ENCODE results near the gene CHN2. TPM values are rescaled to one million over a fixed set of nuclear protein-coding genes. Genes with fewer than 3 reads are reported as not detected.

The CHN2 gene
- total RNA-seq, 1 experiment from 2014 or later, result not detected

DNA sequence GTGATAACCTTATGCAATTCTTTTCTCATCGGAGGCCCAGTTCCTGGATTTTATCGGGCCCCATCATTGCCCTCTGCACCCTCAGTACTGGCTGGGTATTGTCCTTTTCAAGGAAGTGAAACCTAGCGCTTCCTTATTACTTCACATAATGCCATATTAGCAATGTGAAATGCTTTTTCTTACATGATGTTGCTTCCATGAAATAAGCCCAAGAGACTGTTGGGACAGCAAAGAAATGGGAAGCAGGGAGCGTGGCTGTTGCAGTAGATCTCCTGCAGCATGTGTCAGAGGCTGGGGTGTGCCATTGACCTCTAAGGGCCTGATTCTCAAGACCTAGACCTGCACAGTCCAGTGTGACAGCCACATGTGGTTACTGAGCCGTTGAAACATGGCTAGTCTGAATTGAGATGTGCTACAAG lies 8.1 kb downstream of the CHN2 start:
- H3K36me3 ChIP-seq (ENCODE audit: low read depth), result no peaks in the 10 kb centered on the region
- H4K20me1 ChIP-seq (ENCODE audit: insufficient read depth), result peaks cover 3% of the 10 kb centered on the region; the same call in 1 of the 2 replicates
- H3K4me1 ChIP-seq (replicated peaks; ENCODE audit: insufficient read depth), result peaks cover 6% of the 10 kb centered on the region
- H3K79me2 ChIP-seq (ENCODE audit: low read depth), result no peaks in the 10 kb centered on the region
- intact Hi-C loops (cut with micrococcal nuclease; ENCODE audit: unreplicated experiment), result no loop called here
- TF ChIP-seq, protein P1, sequence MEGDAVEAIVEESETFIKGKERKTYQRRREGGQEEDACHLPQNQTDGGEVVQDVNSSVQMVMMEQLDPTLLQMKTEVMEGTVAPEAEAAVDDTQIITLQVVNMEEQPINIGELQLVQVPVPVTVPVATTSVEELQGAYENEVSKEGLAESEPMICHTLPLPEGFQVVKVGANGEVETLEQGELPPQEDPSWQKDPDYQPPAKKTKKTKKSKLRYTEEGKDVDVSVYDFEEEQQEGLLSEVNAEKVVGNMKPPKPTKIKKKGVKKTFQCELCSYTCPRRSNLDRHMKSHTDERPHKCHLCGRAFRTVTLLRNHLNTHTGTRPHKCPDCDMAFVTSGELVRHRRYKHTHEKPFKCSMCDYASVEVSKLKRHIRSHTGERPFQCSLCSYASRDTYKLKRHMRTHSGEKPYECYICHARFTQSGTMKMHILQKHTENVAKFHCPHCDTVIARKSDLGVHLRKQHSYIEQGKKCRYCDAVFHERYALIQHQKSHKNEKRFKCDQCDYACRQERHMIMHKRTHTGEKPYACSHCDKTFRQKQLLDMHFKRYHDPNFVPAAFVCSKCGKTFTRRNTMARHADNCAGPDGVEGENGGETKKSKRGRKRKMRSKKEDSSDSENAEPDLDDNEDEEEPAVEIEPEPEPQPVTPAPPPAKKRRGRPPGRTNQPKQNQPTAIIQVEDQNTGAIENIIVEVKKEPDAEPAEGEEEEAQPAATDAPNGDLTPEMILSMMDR (conservative IDR thresholded peaks at IDR 0.05), result no peak
- no peak overlapping the region for H3K4me3 ChIP-seq
- H3F3A ChIP-seq (ENCODE audit: insufficient read depth, low read depth), result no peaks in the 10 kb centered on the region
- no peak overlapping the region for H3K4me2 ChIP-seq
- CTCF ChIA-PET, result interaction anchor here (0.7 kb wide), 1 partner anchor 571 kb away, joined by 14 read pairs; no protein-coding TSS in a partner anchor
- no peak overlapping the region for H3K27ac ChIP-seq
- no peak for DNase-seq
- POLR2A ChIA-PET (ENCODE audit: unreplicated experiment), result no interaction called here
- H3K27me3 ChIP-seq (ENCODE audit: insufficient read depth, low read depth), result 0 out of 2 replicates have a peak, but pooled peaks cover 4% of the 10 kb centered on the region
- no TSS peak for BruUV-seq (replicated peaks)
- no peaks in the 10 kb centered on the region for H3K9me3 ChIP-seq (ENCODE audit: insufficient read depth, low read depth)
- H3K9me2 ChIP-seq (ENCODE audit: insufficient read depth), result no peaks in the 10 kb centered on the region
- no peak overlapping the region for H2AFZ ChIP-seq

DNA sequence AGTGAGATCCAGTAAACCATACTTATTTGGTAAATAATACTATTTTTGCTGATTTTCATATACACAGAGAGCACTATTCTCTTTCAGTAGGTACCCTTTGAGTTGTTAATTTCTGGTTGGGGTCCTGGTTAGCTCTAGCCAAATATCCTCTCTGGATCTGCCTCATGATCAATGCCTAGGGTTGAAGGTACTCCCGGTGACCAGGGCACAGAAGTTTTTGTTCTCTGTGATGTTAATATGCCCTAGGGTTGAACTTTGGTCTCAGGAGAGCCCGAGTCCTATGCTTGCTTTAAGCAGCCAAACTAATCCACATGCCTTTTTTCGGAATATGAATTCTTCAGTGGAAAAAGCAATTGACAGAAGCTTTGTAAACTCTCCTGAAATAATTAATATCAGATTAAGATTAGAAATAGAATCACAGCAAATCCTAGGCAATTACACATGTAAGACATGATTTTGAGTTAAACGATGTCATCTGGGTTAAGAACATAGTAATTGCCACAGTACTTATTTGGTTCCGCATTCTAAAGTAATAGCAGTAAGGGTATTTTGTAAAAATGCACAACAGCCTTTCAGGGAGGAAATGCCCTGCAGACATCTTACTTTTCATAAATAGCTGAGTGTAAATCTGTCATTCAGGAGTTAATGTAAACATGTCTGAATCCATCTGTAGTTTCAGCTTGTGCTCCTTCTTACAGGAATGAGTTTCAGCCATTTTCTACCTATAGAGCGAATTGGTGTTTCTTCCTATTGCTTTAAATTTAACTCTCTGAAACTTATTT lies 10.1 kb downstream of the CHN2 start:
- TF ChIP-seq, protein P1 (conservative IDR thresholded peaks at IDR 0.05), result no peak
- no peak for TF ChIP-seq EZH2 (IDR thresholded peaks at IDR 0.05; ENCODE audit: low read depth)
- Histone ChIP-seq H3F3A (ENCODE audit: insufficient read depth, low read depth) (no peaks in the 10 kb centered on the region), H3K79me2 (ENCODE audit: low read depth) (no peaks in the 10 kb centered on the region), H3K27me3 (ENCODE audit: insufficient read depth, low read depth) (0 out of 2 replicates have a peak, but pooled peaks cover 4% of the 10 kb centered on the region), H3K9me2 (ENCODE audit: insufficient read depth) (no peaks in the 10 kb centered on the region), H3K4me3 (no peak overlapping the region), H4K20me1 (ENCODE audit: insufficient read depth) (peaks cover 3% of the 10 kb centered on the region; the same call in 1 of the 2 replicates), H3K4me1 (replicated peaks; ENCODE audit: insufficient read depth) (peaks cover 9% of the 10 kb centered on the region), H3K36me3 (ENCODE audit: low read depth) (no peaks in the 10 kb centered on the region), H2AFZ (no peak overlapping the region), H3K9me3 (ENCODE audit: insufficient read depth, low read depth) (no peaks in the 10 kb centered on the region), H3K4me2 (no peak overlapping the region), H3K27ac (no peak overlapping the region)
- no TSS peak for BruUV-seq (replicated peaks)
- CTCF ChIA-PET, result no interaction called here
- intact Hi-C loops (cut with micrococcal nuclease; ENCODE audit: unreplicated experiment), result no loop called here
- no peak for DNase-seq
- POLR2A ChIA-PET (ENCODE audit: unreplicated experiment), result no interaction called here

DNA sequence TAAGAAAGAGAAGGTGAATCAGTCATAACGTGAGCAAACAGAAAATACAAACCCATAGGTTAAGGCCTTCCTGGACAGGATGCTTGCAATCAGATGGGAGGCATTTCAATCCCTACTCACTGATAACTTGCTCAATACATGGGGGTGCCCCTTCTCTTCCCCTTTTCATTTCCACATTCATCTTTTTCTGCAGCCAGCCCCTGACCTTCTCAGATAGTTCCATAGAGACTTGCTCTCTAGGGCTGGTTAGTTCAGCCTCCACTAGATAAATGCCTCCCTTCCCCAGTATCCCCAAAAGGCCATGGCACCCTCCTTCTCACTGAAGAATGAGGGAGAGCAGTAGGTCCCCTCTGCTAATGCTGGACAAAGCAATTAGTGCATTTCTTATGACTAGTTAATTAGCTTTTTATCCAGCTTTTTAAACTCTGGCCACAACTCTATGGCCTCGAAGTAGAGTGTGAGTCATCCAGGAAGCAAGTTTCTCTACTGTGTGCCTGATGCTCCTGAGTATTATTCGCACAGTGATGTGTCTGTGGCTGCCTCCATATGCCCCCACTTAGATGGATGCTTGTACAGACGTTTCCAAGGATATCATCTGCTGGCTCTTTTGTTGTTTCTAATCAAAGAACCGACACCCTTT lies 12.7 kb downstream of the CHN2 start:
- no peak overlapping the region for H3K27ac ChIP-seq
- H3K27me3 ChIP-seq (ENCODE audit: insufficient read depth, low read depth), result 0 out of 2 replicates have a peak, but pooled peaks cover 4% of the 10 kb centered on the region
- H3K9me2 ChIP-seq (ENCODE audit: insufficient read depth), result no peaks in the 10 kb centered on the region
- no peak overlapping the region for H2AFZ ChIP-seq
- no peaks in the 10 kb centered on the region for H3K79me2 ChIP-seq (ENCODE audit: low read depth)
- TF ChIP-seq, protein P1 (conservative IDR thresholded peaks at IDR 0.05), result no peak
- no peak for TF ChIP-seq EZH2 (IDR thresholded peaks at IDR 0.05; ENCODE audit: low read depth)
- CTCF ChIA-PET, result no interaction called here
- H3K36me3 ChIP-seq (ENCODE audit: low read depth), result no peaks in the 10 kb centered on the region
- BruUV-seq (replicated peaks), result no TSS peak
- no peaks in the 10 kb centered on the region for H3K9me3 ChIP-seq (ENCODE audit: insufficient read depth, low read depth)
- peaks cover 9% of the 10 kb centered on the region for H3K4me1 ChIP-seq (replicated peaks; ENCODE audit: insufficient read depth)
- H3K4me3 ChIP-seq, result no peak overlapping the region
- intact Hi-C loops (cut with micrococcal nuclease; ENCODE audit: unreplicated experiment), result no loop called here
- H4K20me1 ChIP-seq (ENCODE audit: insufficient read depth), result peaks cover 3% of the 10 kb centered on the region; the same call in 1 of the 2 replicates
- DNase-seq, result peak in 1 of 2 experiments; percentile 53
- H3K4me2 ChIP-seq, result peak overlapping the region; percentile 29
- H3F3A ChIP-seq (ENCODE audit: insufficient read depth, low read depth), result no peaks in the 10 kb centered on the region
- POLR2A ChIA-PET (ENCODE audit: unreplicated experiment), result no interaction called here

Measured in PC-9 (cell line).